Mucosa of descending colon (tissue), 3 donors: ENCODE results near the gene GART. TPM values are rescaled to one million over a fixed set of nuclear protein-coding genes. Genes with fewer than 3 reads are reported as not detected.
A peak's percentile ranks its signal among the peaks of the same experiment; 100 is the strongest.
"Not testable (repeated sequence)": the region's sequence is repeated elsewhere in the genome, so short reads cannot be mapped to it uniquely, and the experiment has no call there.

Experiments used
- ATAC-seq: fragments of 200-7000 bp; cut with Tn5 transposase; one replicate; pipeline ENCODE4 v1.9.1; 2020; ENCODE audit warnings: mild to moderate bottlenecking, moderate library complexity
- DNase-seq, 3 donors: peaks; one replicate each; pipeline ENCODE4 v3.0.0-alpha.2; 2020
- H3K36me3 ChIP-seq: fragments of 200-600 bp; one replicate; pipeline ENCODE4 v1.8.0; 2021; ENCODE audit warnings: low read depth, mild to moderate bottlenecking
- H3K4me1 ChIP-seq: fragments of 200-600 bp; one replicate; pipeline ENCODE4 v1.8.0; 2021; ENCODE audit warnings: low read depth, mild to moderate bottlenecking
- H3K4me3 ChIP-seq: fragments of 200-600 bp; one replicate; pipeline ENCODE4 v1.8.0; 2021; ENCODE audit warnings: mild to moderate bottlenecking
- H3K9me3 ChIP-seq: fragments of 200-600 bp; one replicate; pipeline ENCODE4 v1.8.0; 2021; ENCODE audit warnings: mild to moderate bottlenecking
- intact Hi-C, 2 donors: fragments of 100-400 bp; cut with DNase I in 1 of 2; cut with micrococcal nuclease in 1 of 2; formaldehyde crosslinking; loops; one replicate each; pipeline versions ENCODE4 v1.11.0 to v1.11.1; 2022; cut with DNase I, micrococcal nuclease
- total RNA-seq, 3 donors: library from RNA; stranded (reverse); fragmentation: NEBNext Ultra II Directional in 2 of 3; extraction: Animal tissue kit (Norgen Biotek cat#: 25700) in 2 of 3; gene quantifications; one replicate each; pipeline versions ENCODE4 v1.2.1 to v1.2.4, GENCODE V29; 2021 to 2023
- TF ChIP-seq, protein P1 (sequence below): fragments of 200-600 bp; IDR thresholded peaks from one replicate; pipeline ENCODE4 v1.8.0; 2022; ENCODE audit warnings: antibody characterized with exemption, mild to moderate bottlenecking
- donor health status: DM: no; HTN: no; CAD: no; lungs with moderate emphysema.
- donor health status: DM: no; HTN: no; CAD: no.
- donor health status: DM: no; HTN: yes; CAD: no.

The GART gene
- total RNA-seq, 3 donors from 2014 or later = 45.5 to 57.2 (median 55.6) TPM

DNA sequence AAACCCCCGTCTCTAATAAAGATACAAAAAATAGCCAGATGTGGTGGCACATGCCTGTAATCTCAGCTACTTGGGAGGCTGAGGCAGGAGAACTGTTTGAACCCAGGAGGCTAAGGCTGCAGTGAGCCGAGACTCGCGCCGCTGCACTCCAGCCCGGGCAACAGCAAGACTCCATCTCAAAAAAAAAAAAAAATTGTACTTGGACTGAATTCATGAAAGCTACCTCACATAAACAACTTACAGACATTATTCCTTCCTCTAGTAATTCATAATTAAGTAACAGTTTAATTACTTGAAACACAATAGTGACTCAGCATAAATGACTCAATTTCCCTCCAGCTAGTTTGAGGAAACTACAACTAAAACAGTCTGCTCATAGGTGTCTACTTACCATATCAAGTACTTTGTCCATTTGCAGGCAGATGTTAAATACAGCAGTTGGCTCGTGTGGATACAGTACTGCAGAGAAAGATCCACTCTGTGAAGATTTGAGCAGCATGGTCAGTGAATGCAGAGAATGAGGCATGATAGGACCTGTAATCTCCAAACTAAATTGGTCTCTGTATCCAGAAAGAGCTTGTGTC is 37.1 kb upstream of the GART start:
- TF ChIP-seq, protein P1, sequence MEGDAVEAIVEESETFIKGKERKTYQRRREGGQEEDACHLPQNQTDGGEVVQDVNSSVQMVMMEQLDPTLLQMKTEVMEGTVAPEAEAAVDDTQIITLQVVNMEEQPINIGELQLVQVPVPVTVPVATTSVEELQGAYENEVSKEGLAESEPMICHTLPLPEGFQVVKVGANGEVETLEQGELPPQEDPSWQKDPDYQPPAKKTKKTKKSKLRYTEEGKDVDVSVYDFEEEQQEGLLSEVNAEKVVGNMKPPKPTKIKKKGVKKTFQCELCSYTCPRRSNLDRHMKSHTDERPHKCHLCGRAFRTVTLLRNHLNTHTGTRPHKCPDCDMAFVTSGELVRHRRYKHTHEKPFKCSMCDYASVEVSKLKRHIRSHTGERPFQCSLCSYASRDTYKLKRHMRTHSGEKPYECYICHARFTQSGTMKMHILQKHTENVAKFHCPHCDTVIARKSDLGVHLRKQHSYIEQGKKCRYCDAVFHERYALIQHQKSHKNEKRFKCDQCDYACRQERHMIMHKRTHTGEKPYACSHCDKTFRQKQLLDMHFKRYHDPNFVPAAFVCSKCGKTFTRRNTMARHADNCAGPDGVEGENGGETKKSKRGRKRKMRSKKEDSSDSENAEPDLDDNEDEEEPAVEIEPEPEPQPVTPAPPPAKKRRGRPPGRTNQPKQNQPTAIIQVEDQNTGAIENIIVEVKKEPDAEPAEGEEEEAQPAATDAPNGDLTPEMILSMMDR = no peak
- intact Hi-C loops = no loop called here
- DNase-seq (no peak), ATAC-seq (no peak)
- no peak overlapping the region for H3K4me3 ChIP-seq
- H3K4me1 ChIP-seq = no peaks in the 10 kb centered on the region
- H3K36me3 ChIP-seq = no peaks in the 10 kb centered on the region
- H3K9me3 ChIP-seq = no peaks in the 10 kb centered on the region

DNA sequence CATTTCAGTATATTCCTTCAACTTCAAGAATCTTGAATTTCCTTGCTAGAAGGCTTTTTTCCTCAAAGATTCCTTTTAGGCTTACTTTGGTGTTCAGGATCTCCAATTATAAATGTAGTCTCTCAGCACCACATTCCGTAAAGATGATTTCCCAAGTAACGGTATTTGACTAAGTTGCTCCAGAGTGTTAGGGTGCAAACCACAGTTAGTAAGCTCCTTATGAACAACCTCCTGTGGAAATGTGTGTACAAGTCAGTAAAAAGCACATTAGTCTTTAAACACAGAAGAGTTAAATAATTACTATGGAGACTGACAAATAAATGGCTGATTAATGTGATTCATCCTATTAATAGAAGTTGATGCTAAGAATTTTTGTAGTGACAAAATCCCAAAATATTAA is 36.3 kb upstream of the GART start:
- H3K36me3 ChIP-seq = no peaks in the 10 kb centered on the region
- H3K4me1 ChIP-seq = no peaks in the 10 kb centered on the region
- no peak overlapping the region for H3K4me3 ChIP-seq
- intact Hi-C loops = no loop called here
- H3K9me3 ChIP-seq = no peaks in the 10 kb centered on the region
- DNase-seq = no peak
- ATAC-seq = no peak
- TF ChIP-seq, protein P1 = no peak

DNA sequence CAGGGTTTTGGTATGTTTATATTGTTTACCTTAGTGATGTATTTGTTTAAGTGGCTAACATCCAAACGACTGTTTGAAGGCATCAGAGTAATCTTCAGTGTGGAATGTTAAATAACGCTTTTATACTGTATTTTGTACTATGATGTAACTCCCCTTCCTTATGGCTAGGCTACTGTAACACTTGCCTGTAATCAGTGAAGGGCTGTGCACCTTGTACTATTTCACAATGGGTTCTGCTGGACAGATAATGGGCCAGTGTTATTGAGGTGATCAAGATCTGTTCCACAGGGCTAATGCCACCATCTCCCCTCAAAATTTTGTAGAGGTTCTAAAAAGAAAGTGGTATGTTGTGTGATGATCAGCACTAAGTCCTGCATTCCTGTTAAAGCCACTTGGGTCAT is 34.8 kb upstream of the GART start:
- H3K4me1 ChIP-seq, H3K36me3 ChIP-seq, DNase-seq, H3K9me3 ChIP-seq, H3K4me3 ChIP-seq, intact Hi-C loops: not testable (repeated sequence)
- ATAC-seq = peak; percentile 82

DNA sequence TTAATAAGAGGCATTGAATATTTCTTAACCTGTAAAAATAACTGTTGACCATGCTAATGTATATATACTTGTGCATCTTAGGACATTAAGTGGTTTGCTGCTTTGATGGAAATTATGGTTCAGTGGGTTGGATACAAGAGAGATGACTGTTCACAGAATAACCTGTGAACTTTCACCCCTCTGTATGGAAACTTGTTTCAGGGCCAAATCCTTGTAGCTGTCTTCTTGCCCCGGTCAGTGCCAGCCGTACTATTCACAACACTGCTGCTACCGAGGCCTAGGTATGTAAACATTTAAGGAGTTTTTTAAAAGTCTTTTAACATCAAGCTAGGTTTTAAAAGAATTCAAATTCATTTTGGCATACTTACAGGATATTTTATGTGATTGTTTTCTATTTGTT is 30.4 kb upstream of the GART start:
- H3K4me3 ChIP-seq = no peak overlapping the region
- intact Hi-C loops = no loop called here
- peaks cover 5% of the 10 kb centered on the region for H3K36me3 ChIP-seq
- H3K9me3 ChIP-seq = no peaks in the 10 kb centered on the region
- no peaks in the 10 kb centered on the region for H3K4me1 ChIP-seq
- TF ChIP-seq, protein P1 = no peak
- no peak for DNase-seq
- ATAC-seq = no peak

DNA sequence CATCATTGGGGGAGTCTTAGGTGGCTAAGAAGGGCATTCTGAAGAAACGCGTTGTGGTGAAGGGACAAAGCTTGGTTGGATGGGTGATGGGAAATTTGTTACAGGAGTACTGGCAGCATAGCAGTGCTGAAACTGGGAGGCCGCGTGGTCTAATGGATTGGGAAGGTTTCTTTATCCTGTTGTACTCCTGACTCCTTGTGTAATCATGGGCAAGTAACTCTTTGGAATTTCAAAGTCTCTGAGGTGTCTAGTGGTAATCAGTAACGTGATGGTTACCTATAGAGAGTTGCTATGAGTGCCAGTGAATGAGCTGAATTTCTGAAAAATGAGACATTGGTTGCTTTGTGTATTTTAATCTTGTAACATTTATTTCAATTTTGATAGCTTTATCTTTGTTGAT is 28.1 kb upstream of the GART start:
- Histone ChIP-seq H3K9me3 (no peaks in the 10 kb centered on the region), H3K4me3 (no peak overlapping the region), H3K4me1 (no peaks in the 10 kb centered on the region), H3K36me3 (peaks cover 5% of the 10 kb centered on the region)
- DNase-seq (no peak), ATAC-seq (no peak)
- TF ChIP-seq, protein P1 = no peak
- intact Hi-C loops = no loop called here

DNA sequence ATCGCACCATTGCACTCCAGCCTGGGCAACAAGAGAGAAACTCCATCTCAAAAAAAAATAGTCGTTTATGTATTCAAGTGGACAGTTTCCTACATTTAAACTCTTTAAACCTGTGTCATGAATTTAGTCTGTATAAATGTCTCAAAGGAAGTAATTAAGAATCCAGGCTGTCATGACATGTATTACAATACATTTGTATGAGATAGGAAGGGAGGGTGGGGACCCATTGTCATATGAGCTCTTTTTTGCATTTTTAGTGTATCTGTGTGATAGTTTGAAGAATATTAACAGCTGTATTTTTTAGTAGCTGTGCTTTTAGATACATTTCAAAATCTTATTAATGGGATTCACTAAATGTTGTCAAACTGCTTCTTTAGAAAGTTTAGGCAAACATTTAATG is 26.5 kb upstream of the GART start:
- DNase-seq (no peak), ATAC-seq (no peak)
- Histone ChIP-seq H3K36me3 (peaks cover 5% of the 10 kb centered on the region), H3K9me3 (no peaks in the 10 kb centered on the region), H3K4me3 (no peak overlapping the region), H3K4me1 (no peaks in the 10 kb centered on the region)
- intact Hi-C loops = no loop called here
- TF ChIP-seq, protein P1 = no peak
